NCI-H446 treated with DMSO at 0.1 percent for 48 hours (cell line): Measurements from ENCODE around the gene TMEM14B.
A peak's percentile ranks its signal among the peaks of the same experiment; 100 is the strongest.
"Not testable (repeated sequence)": the region's sequence is repeated elsewhere in the genome, so short reads cannot be mapped to it uniquely, and the experiment has no call there.

Source experiments
- DNase-seq: peaks from one replicate; lab custom pipeline; 2025; lab: John Stamatoyannopoulos, UW

The TMEM14B gene

GRCh38 chr6:10746915-10747250 is 722 bp upstream of the TMEM14B start:
- no peak for DNase-seq

GRCh38 chr6:10749734-10750133 is 2.1 kb downstream of the TMEM14B start:
- no peak for DNase-seq

GRCh38 chr6:10750568-10750967 is 3.0 kb downstream of the TMEM14B start:
- DNase-seq: not testable (repeated sequence)

- DNase-seq: not testable (repeated sequence)
These were observed 4.2 kb downstream of the TMEM14B start for GRCh38 chr6:10751757-10752156.

GRCh38 chr6:10756085-10756484 is 8.5 kb downstream of the TMEM14B start:
- DNase-seq: no peak

- DNase-seq: peak; percentile 13
These were observed 11.8 kb downstream of the TMEM14B start for GRCh38 chr6:10759312-10759839.

GRCh38 chr6:10759884-10760329 is 12.3 kb downstream of the TMEM14B start:
- peak; percentile 47 for DNase-seq

GRCh38 chr6:10763006-10763405 is 15.4 kb downstream of the TMEM14B start:
- DNase-seq: no peak

- DNase-seq: no peak
These were observed 21.8 kb downstream of the TMEM14B start for GRCh38 chr6:10769419-10769818.

GRCh38 chr6:10771371-10771894 is 23.8 kb downstream of the TMEM14B start:
- DNase-seq: no peak

- DNase-seq: no peak
These were observed 30.6 kb downstream of the TMEM14B start for GRCh38 chr6:10778230-10778629.

- no peak for DNase-seq
These were observed 31.5 kb downstream of the TMEM14B start for GRCh38 chr6:10779076-10779475.

- DNase-seq: no peak
These were observed 44.1 kb downstream of the TMEM14B start for GRCh38 chr6:10791673-10792072.

- DNase-seq: no peak
These were observed 44.5 kb downstream of the TMEM14B start for GRCh38 chr6:10792101-10792500.

- no peak for DNase-seq
These were observed 45.4 kb downstream of the TMEM14B start for GRCh38 chr6:10793035-10793434.

GRCh38 chr6:10793695-10794094 is 46.1 kb downstream of the TMEM14B start:
- DNase-seq: no peak

- DNase-seq: no peak
These were observed 46.6 kb downstream of the TMEM14B start for GRCh38 chr6:10794239-10794638.

GRCh38 chr6:10800810-10801209 is 53.2 kb downstream of the TMEM14B start:
- peak; percentile 4 for DNase-seq

- peak; percentile 31 for DNase-seq
These were observed 53.7 kb downstream of the TMEM14B start for GRCh38 chr6:10801224-10801848.
